SK-N-SH treated with all-trans-retinoic acid at 6 μM for 48 hours (cell line): ENCODE measurements around the gene IHH.

Source experiments
- ARNTL ChIP-seq: fragments of 450-650 bp; formaldehyde crosslinking; IDR thresholded peaks from 2 replicates; pipeline ENCODE4 v1.5.0; 2020; ENCODE audit warnings: low read depth, mild to moderate bottlenecking, moderate library complexity, borderline replicate concordance
- BACH2 ChIP-seq: fragments of 250-450 bp; sonication (Bioruptor Pico); IDR thresholded peaks from 2 replicates; pipeline ENCODE4 v1.9.0; 2021; ENCODE audit warnings: mild to moderate bottlenecking, borderline replicate concordance
- CSDC2 ChIP-seq: fragments of 250-450 bp; sonication (Bioruptor Pico); IDR thresholded peaks from 2 replicates; pipeline ENCODE4 v1.5.0; 2020; ENCODE audit warnings: mild to moderate bottlenecking, moderate library complexity
- ESRRG ChIP-seq: fragments of 250-450 bp; sonication (Bioruptor Pico); IDR thresholded peaks from 2 replicates; pipeline ENCODE4 v1.6.1; 2021; ENCODE audit warnings: mild to moderate bottlenecking
- ISL1 ChIP-seq: fragments of 250-450 bp; sonication (Bioruptor Pico); IDR thresholded peaks from 2 replicates; pipeline ENCODE4 v2.1.2; 2022; ENCODE audit warnings: mild to moderate bottlenecking, moderate library complexity
- PATZ1 ChIP-seq: fragments of 250-450 bp; sonication (Bioruptor Pico); IDR thresholded peaks from 2 replicates; pipeline ENCODE4 v1.8.0; 2020; ENCODE audit warnings: mild to moderate bottlenecking, moderate library complexity, borderline replicate concordance
- RARB ChIP-seq: fragments of 250-450 bp; sonication (Bioruptor Pico); IDR thresholded peaks from 2 replicates; pipeline ENCODE4 v1.8.0; 2021; ENCODE audit warnings: mild to moderate bottlenecking, moderate library complexity
- SNAI2 ChIP-seq: fragments of 250-450 bp; sonication (Bioruptor Pico); IDR thresholded peaks from 2 replicates; pipeline ENCODE4 v1.5.0; 2020; ENCODE audit warnings: mild to moderate bottlenecking, moderate library complexity
- ZFP30 ChIP-seq: fragments of 450-650 bp; formaldehyde crosslinking; IDR thresholded peaks from 2 replicates; pipeline ENCODE4 v1.5.0; 2022; ENCODE audit warnings: mild to moderate bottlenecking, moderate library complexity
- ZNF565 ChIP-seq: fragments of 450-650 bp; formaldehyde crosslinking; conservative IDR thresholded peaks from 2 replicates; pipeline ENCODE4 v1.5.0; 2020; ENCODE audit warnings: low read depth, mild to moderate bottlenecking, moderate library complexity
- ZNF8 ChIP-seq: fragments of 450-650 bp; formaldehyde crosslinking; IDR thresholded peaks from 2 replicates; pipeline ENCODE4 v1.5.0; 2020; ENCODE audit warnings: mild to moderate bottlenecking, moderate library complexity
- TF ChIP-seq, protein P1 (sequence below): fragments of 250-450 bp; sonication (Bioruptor Pico); IDR thresholded peaks from 2 replicates; pipeline ENCODE4 v1.5.1; 2021; ENCODE audit warnings: mild to moderate bottlenecking, moderate library complexity

DNA sequence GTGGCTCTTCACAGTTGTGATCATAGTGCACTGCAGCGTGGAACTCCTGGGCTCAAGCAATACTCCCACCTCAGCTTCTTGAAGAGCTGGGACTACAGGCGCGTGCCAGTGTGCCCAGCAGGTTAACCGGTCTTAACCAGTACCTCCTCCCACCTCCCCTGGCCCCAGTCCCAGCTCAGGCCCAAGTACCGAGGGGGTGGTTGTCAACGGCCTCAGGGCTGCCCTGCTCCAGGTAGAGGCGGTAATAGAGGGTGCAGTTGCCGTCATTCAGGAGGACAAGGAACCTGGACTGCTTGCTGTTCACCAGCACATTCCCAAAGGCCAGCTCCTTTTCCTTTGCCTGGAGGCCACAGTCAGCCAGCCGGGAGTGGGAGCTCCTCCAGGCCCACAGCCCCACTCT, 39.1 kb downstream of the IHH start:
- TF ChIP-seq PATZ1 (CRISPR knock-in tag) (no peak), ESRRG (no peak), ZNF8 (no peak), ARNTL (CRISPR knock-in tag) (no peak), BACH2 (no peak), ISL1 (CRISPR knock-in tag) (no peak), CSDC2 (CRISPR knock-in tag) (no peak), ZNF565 (CRISPR knock-in tag) (no peak), ZFP30 (CRISPR knock-in tag) (no peak), RARB (CRISPR knock-in tag) (no peak), SNAI2 (no peak)
- TF ChIP-seq, protein P1, sequence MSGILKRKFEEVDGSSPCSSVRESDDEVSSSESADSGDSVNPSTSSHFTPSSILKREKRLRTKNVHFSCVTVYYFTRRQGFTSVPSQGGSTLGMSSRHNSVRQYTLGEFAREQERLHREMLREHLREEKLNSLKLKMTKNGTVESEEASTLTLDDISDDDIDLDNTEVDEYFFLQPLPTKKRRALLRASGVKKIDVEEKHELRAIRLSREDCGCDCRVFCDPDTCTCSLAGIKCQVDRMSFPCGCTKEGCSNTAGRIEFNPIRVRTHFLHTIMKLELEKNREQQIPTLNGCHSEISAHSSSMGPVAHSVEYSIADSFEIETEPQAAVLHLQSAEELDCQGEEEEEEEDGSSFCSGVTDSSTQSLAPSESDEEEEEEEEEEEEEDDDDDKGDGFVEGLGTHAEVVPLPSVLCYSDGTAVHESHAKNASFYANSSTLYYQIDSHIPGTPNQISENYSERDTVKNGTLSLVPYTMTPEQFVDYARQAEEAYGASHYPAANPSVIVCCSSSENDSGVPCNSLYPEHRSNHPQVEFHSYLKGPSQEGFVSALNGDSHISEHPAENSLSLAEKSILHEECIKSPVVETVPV (CRISPR knock-in tag), result no peak
